Neural progenitor cell (in vitro differentiated cells): ENCODE measurements around the gene VTA1. TPM values are rescaled to one million over a fixed set of nuclear protein-coding genes. Genes with fewer than 3 reads are reported as not detected.

ENCODE experiments used
- DNase-seq: peaks from one replicate; pipeline ENCODE4 v3.0.0-alpha.2; 2016; ENCODE audit warnings: low spot score
- H2AFZ ChIP-seq: fragments of 200-600 bp; sonication (generic); replicated peaks from 2 replicates; pipeline ENCODE4 v1.6.1; 2016; ENCODE audit warnings: antibody characterized with exemption
- H3F3A ChIP-seq: fragments of 200-600 bp; sonication (generic); 2 replicates; pipeline ENCODE4 v1.6.1; 2016; ENCODE audit warnings: antibody characterized with exemption, low read depth
- H3K27ac ChIP-seq: fragments of 200-600 bp; sonication (generic); 2 replicates; pipeline ENCODE4 v1.5.1; 2016; ENCODE audit warnings: mild to moderate bottlenecking
- H3K27me3 ChIP-seq: fragments of 200-600 bp; sonication (generic); 2 replicates; pipeline ENCODE4 v1.6.1; 2016; ENCODE audit warnings: mild to moderate bottlenecking, moderate library complexity
- H3K36me3 ChIP-seq: fragments of 200-600 bp; sonication (generic); 2 replicates; pipeline ENCODE4 v1.5.1; 2016
- H3K4me1 ChIP-seq: fragments of 200-600 bp; sonication (generic); 2 replicates; pipeline ENCODE4 v1.6.1; 2016; ENCODE audit warnings: mixed run types
- H3K4me2 ChIP-seq: fragments of 200-600 bp; sonication (generic); 2 replicates; pipeline ENCODE4 v1.6.1; 2016
- H3K4me3 ChIP-seq: fragments of 200-600 bp; sonication (generic); 2 replicates; pipeline ENCODE4 v1.5.1; 2016
- H3K79me2 ChIP-seq: fragments of 200-600 bp; sonication (generic); 2 replicates; pipeline ENCODE4 v1.6.1; 2016; ENCODE audit warnings: low read depth
- H3K9ac ChIP-seq: fragments of 200-600 bp; sonication (generic); 2 replicates; pipeline ENCODE4 v1.6.1; 2016
- H3K9me3 ChIP-seq: fragments of 200-600 bp; sonication (generic); 2 replicates; pipeline ENCODE4 v1.5.1; 2016; ENCODE audit warnings: low read depth
- H4K20me1 ChIP-seq: fragments of 200-600 bp; sonication (generic); 2 replicates; pipeline ENCODE4 v1.6.1; 2016; ENCODE audit warnings: low read depth
- H3K27ac Mint-ChIP-seq: 3 replicates; pipeline ENCODE4 v1.8.0; 2021; ENCODE audit warnings: mixed read lengths
- H3K27me3 Mint-ChIP-seq: 2 replicates; pipeline ENCODE4 v1.8.0; 2022; ENCODE audit warnings: low read depth, mild to moderate bottlenecking, inconsistent platforms, moderate library complexity, mixed read lengths; ENCODE audit not compliant: insufficient read depth
- H3K36me3 Mint-ChIP-seq: 3 replicates; pipeline ENCODE4 v1.8.0; 2021; ENCODE audit warnings: mixed read lengths
- H3K4me1 Mint-ChIP-seq: 3 replicates; pipeline ENCODE4 v1.8.0; 2021; ENCODE audit warnings: mixed read lengths
- H3K4me3 Mint-ChIP-seq: 3 replicates; pipeline ENCODE4 v1.8.0; 2021; ENCODE audit warnings: mild to moderate bottlenecking, moderate library complexity, mixed read lengths
- H3K9me3 Mint-ChIP-seq: 3 replicates; pipeline ENCODE4 v1.8.0; 2020; ENCODE audit warnings: mixed read lengths
- EZH2 ChIP-seq: fragments of 200-600 bp; sonication (generic); IDR thresholded peaks from 2 replicates; pipeline ENCODE4 v1.6.1; 2017; ENCODE audit warnings: antibody characterized with exemption, mild to moderate bottlenecking, moderate library complexity
- EZH2phosphoT487 ChIP-seq: fragments of 200-600 bp; sonication (generic); IDR thresholded peaks from 2 replicates; pipeline ENCODE4 v1.6.1; 2017; ENCODE audit warnings: antibody characterized with exemption
- total RNA-seq: library from RNA; depleted of rRNA; stranded (reverse); fragments of >200 nt; gene quantifications from 2 replicates; pipeline ENCODE4 v1.2.3, GENCODE V29; 2015; ENCODE audit warnings: low replicate concordance
- TF ChIP-seq, protein P1 (sequence below): fragments of 200-600 bp; sonication (generic); IDR thresholded peaks from 2 replicates; pipeline ENCODE4 v1.5.1; 2017; ENCODE audit warnings: antibody characterized with exemption, mild to moderate bottlenecking

The VTA1 gene
- total RNA-seq, 1 donor from 2014 or later = 92.6 TPM

DNA sequence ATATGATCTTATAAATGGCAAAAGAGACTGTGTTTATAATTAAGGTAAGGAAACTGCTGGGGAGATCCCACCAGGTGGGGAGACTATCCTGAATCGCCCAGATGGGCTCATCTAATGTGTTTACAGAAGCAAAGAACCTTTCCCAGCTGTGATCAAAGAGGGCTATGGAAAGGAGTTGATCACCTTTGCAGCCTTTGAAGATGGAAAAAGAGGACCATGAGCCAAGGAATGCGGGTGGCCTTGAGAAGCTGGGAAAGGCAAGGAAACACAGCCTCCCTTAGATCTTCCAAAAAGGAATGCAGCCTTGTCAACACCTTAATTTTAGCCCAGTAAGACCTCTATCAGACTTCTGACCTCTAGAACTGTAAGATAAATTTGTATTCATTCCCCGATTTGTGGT is 88.2 kb downstream of the VTA1 start:
- Histone ChIP-seq H3K4me2 (no peak overlapping the region), H2AFZ (no peak overlapping the region), H3K79me2 (no peaks in the 10 kb centered on the region), H3K27ac (no peak overlapping the region), H3K9ac (no peak overlapping the region), H3K4me3 (no peak overlapping the region), H4K20me1 (no peaks in the 10 kb centered on the region), H3K36me3 (no peaks in the 10 kb centered on the region), H3K27me3 (no peaks in the 10 kb centered on the region), H3K4me1 (no peaks in the 10 kb centered on the region), H3K9me3 (no peaks in the 10 kb centered on the region), H3F3A (no peaks in the 10 kb centered on the region)
- Mint-ChIP-seq H3K4me3 (no peak overlapping the region), H3K27me3 (no peaks in the 10 kb centered on the region), H3K36me3 (no peaks in the 10 kb centered on the region), H3K9me3 (no peaks in the 10 kb centered on the region), H3K27ac (no peak overlapping the region), H3K4me1 (peaks cover 6% of the 10 kb centered on the region)
- no peak for DNase-seq
- TF ChIP-seq EZH2phosphoT487 (no peak), EZH2 (no peak)
- TF ChIP-seq, protein P1, sequence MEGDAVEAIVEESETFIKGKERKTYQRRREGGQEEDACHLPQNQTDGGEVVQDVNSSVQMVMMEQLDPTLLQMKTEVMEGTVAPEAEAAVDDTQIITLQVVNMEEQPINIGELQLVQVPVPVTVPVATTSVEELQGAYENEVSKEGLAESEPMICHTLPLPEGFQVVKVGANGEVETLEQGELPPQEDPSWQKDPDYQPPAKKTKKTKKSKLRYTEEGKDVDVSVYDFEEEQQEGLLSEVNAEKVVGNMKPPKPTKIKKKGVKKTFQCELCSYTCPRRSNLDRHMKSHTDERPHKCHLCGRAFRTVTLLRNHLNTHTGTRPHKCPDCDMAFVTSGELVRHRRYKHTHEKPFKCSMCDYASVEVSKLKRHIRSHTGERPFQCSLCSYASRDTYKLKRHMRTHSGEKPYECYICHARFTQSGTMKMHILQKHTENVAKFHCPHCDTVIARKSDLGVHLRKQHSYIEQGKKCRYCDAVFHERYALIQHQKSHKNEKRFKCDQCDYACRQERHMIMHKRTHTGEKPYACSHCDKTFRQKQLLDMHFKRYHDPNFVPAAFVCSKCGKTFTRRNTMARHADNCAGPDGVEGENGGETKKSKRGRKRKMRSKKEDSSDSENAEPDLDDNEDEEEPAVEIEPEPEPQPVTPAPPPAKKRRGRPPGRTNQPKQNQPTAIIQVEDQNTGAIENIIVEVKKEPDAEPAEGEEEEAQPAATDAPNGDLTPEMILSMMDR = no peak

DNA sequence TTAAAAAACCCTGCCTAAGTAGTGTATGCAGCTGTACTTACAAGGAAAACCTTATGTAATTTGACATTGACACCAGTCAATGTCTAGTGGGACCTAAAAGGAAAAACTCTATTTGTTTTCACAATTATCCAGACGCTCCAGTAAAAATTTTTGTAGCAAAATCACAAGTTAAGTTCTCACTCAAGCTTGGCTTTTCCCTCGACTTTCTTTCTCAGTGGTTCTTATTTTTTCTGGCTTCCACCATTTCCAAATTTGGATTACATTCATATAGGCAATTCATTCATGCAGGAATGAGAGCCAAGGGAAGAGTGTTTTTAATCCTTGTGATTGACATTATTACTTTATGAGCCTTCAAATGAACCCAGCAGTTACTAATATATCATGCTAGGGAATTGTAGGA is 88.7 kb downstream of the VTA1 start:
- H3K4me1 Mint-ChIP-seq = peaks cover 6% of the 10 kb centered on the region
- H3K4me1 ChIP-seq = no peaks in the 10 kb centered on the region
- no peak overlapping the region for H3K4me3 Mint-ChIP-seq
- no peaks in the 10 kb centered on the region for H3K79me2 ChIP-seq
- H4K20me1 ChIP-seq = no peaks in the 10 kb centered on the region
- H3K9me3 ChIP-seq = no peaks in the 10 kb centered on the region
- H3K27ac ChIP-seq = no peak overlapping the region
- no peaks in the 10 kb centered on the region for H3K36me3 ChIP-seq
- no peaks in the 10 kb centered on the region for H3K27me3 Mint-ChIP-seq
- no peak overlapping the region for H3K4me3 ChIP-seq
- H3K27me3 ChIP-seq = no peaks in the 10 kb centered on the region
- H2AFZ ChIP-seq = no peak overlapping the region
- H3K4me2 ChIP-seq = no peak overlapping the region
- H3K36me3 Mint-ChIP-seq = no peaks in the 10 kb centered on the region
- H3K9ac ChIP-seq = no peak overlapping the region
- no peak overlapping the region for H3K27ac Mint-ChIP-seq
- TF ChIP-seq EZH2phosphoT487 (no peak), EZH2 (no peak)
- TF ChIP-seq, protein P1 = no peak
- no peak for DNase-seq
- H3K9me3 Mint-ChIP-seq = no peaks in the 10 kb centered on the region
- H3F3A ChIP-seq = no peaks in the 10 kb centered on the region

- no peak for TF ChIP-seq EZH2phosphoT487
- TF ChIP-seq, protein P1 = no peak
- no peak for TF ChIP-seq EZH2
- Mint-ChIP-seq H3K9me3 (no peaks in the 10 kb centered on the region), H3K27me3 (no peaks in the 10 kb centered on the region), H3K36me3 (no peaks in the 10 kb centered on the region), H3K4me3 (no peak overlapping the region), H3K27ac (no peak overlapping the region), H3K4me1 (peaks cover 6% of the 10 kb centered on the region)
- no peaks in the 10 kb centered on the region for H3K4me1 ChIP-seq
- H3K4me3 ChIP-seq = no peak overlapping the region
- no peak for DNase-seq
- no peaks in the 10 kb centered on the region for H4K20me1 ChIP-seq
- H3K9me3 ChIP-seq = no peaks in the 10 kb centered on the region
- H3K27ac ChIP-seq = no peak overlapping the region
- H3K9ac ChIP-seq = no peak overlapping the region
- no peaks in the 10 kb centered on the region for H3F3A ChIP-seq
- H3K36me3 ChIP-seq = no peaks in the 10 kb centered on the region
- H3K27me3 ChIP-seq = no peaks in the 10 kb centered on the region
- H2AFZ ChIP-seq = no peak overlapping the region
- H3K4me2 ChIP-seq = no peak overlapping the region
- no peaks in the 10 kb centered on the region for H3K79me2 ChIP-seq
Observed at GRCh38 chr6:142236691-142237090, 89.6 kb downstream of the VTA1 start.
